HepG2 (cell line): ENCODE results near the gene ATG9A. TPM values are rescaled to one million over a fixed set of nuclear protein-coding genes. Genes with fewer than 3 reads are reported as not detected.

Experiments
- CBFB ChIP-seq: sonication (generic); formaldehyde crosslinking; IDR thresholded peaks from 2 replicates; pipeline ENCODE4 v1.4.0; 2020; ENCODE audit warnings: missing genetic modification reagents
- CSRNP1 ChIP-seq: sonication (generic); formaldehyde crosslinking; IDR thresholded peaks from 2 replicates; pipeline ENCODE4 v1.8.1; 2023; ENCODE audit warnings: mild to moderate bottlenecking, missing genetic modification reagents
- E2F2 ChIP-seq: sonication (generic); formaldehyde crosslinking; IDR thresholded peaks from 2 replicates; pipeline ENCODE4 v1.4.0; 2020; ENCODE audit warnings: missing genetic modification reagents, borderline replicate concordance
- EZH2 ChIP-seq: conservative IDR thresholded peaks from 2 replicates; pipeline ENCODE4 v1.6.1; 2012; ENCODE audit warnings: mild to moderate bottlenecking, low read depth, low read length, moderate library complexity
- HMG20A ChIP-seq: IDR thresholded peaks from 2 replicates; pipeline ENCODE4 v1.6.1; 2016; ENCODE audit warnings: borderline replicate concordance
- HMGXB4 ChIP-seq, 2 experiments: sonication (generic) in 1 of 2; formaldehyde crosslinking in 1 of 2; IDR thresholded peaks; 2 replicates each; pipeline versions ENCODE4 v1.4.0 to v1.6.1; 2018 to 2020; ENCODE audit warnings: missing genetic modification reagents in 2 of 2, borderline replicate concordance in 1 of 2, low read depth in 1 of 2, mild to moderate bottlenecking in 1 of 2, missing biosample characterization in 1 of 2
- NR0B2 ChIP-seq: sonication (generic); formaldehyde crosslinking; IDR thresholded peaks from 2 replicates; pipeline ENCODE4 v1.4.0; 2020; ENCODE audit warnings: mild to moderate bottlenecking, missing genetic modification reagents
- SP4 ChIP-seq: sonication (generic); formaldehyde crosslinking; IDR thresholded peaks from 2 replicates; pipeline ENCODE4 v1.8.1; 2023; ENCODE audit warnings: mild to moderate bottlenecking, missing genetic modification reagents
- SP5 ChIP-seq: IDR thresholded peaks from 2 replicates; pipeline ENCODE4 v1.6.1; 2016; ENCODE audit warnings: low read depth, borderline replicate concordance
- SSRP1 ChIP-seq: IDR thresholded peaks from 2 replicates; pipeline ENCODE4 v1.6.1; 2016; ENCODE audit warnings: control low read depth
- TOE1 ChIP-seq: sonication (generic); formaldehyde crosslinking; IDR thresholded peaks from 2 replicates; pipeline ENCODE4 v1.4.0; 2020; ENCODE audit warnings: mild to moderate bottlenecking, missing genetic modification reagents
- ZBTB38 ChIP-seq: sonication (generic); formaldehyde crosslinking; IDR thresholded peaks from 2 replicates; pipeline ENCODE4 v1.5.1; 2020; ENCODE audit warnings: mild to moderate bottlenecking, missing genetic modification reagents
- ZFP1 ChIP-seq: IDR thresholded peaks from 2 replicates; pipeline ENCODE4 v1.6.1; 2016
- ZFP62 ChIP-seq: sonication (generic); formaldehyde crosslinking; IDR thresholded peaks from 2 replicates; pipeline ENCODE4 v1.4.0; 2020; ENCODE audit warnings: missing genetic modification reagents
- ZNF10 ChIP-seq: sonication (generic); formaldehyde crosslinking; IDR thresholded peaks from 2 replicates; pipeline ENCODE4 v1.4.0; 2020; ENCODE audit warnings: mild to moderate bottlenecking, low read depth, missing genetic modification reagents, borderline replicate concordance
- ZNF12 ChIP-seq: sonication (generic); formaldehyde crosslinking; IDR thresholded peaks from 2 replicates; pipeline ENCODE4 v1.5.0; 2020; ENCODE audit warnings: missing genetic modification reagents
- ZNF34 ChIP-seq: sonication (generic); formaldehyde crosslinking; IDR thresholded peaks from 2 replicates; pipeline ENCODE4 v1.4.0; 2020; ENCODE audit warnings: mild to moderate bottlenecking, missing genetic modification reagents, borderline replicate concordance
- ZNF343 ChIP-seq: sonication (generic); formaldehyde crosslinking; IDR thresholded peaks from 2 replicates; pipeline ENCODE4 v1.4.0; 2020; ENCODE audit warnings: mild to moderate bottlenecking, missing genetic modification reagents
- ZNF549 ChIP-seq: sonication (generic); formaldehyde crosslinking; IDR thresholded peaks from 2 replicates; pipeline ENCODE4 v1.5.0; 2020; ENCODE audit warnings: missing genetic modification reagents
- ZNF703 ChIP-seq: sonication (generic); formaldehyde crosslinking; IDR thresholded peaks from 2 replicates; pipeline ENCODE4 v1.5.1; 2020; ENCODE audit warnings: missing genetic modification reagents, mild to moderate bottlenecking, moderate library complexity, borderline replicate concordance
- polyA plus RNA-seq, 8 experiments: library from polyadenylated mRNA; depleted of rRNA in 3 of 8; stranded (reverse) in 7 of 8; unstranded in 1 of 8; fragments of >200 nt; fragmentation: Illumina TruSeq in 4 of 8; extraction: Trizol in 4 of 8; gene quantifications; 2 replicates each; pipeline versions ENCODE4 v1.2.1 to v1.2.3, GENCODE V29; 2011 to 2016; ENCODE audit warnings: low read depth in 4 of 8, missing spikeins in 1 of 8, mixed read lengths in 1 of 8; ENCODE audit not compliant: insufficient read depth in 1 of 8
- total RNA-seq, 5 experiments: library from RNA; depleted of rRNA; stranded (reverse); fragments of >200 nt; fragmentation: Illumina TruSeq; extraction: Trizol; gene quantifications; 2 replicates each; pipeline ENCODE4 v1.2.3, GENCODE V29; 2016; ENCODE audit warnings: low read depth in 1 of 5

Gene ATG9A
- total and polyA plus RNA-seq, 2 of the 13 experiments (the other 11 are each of a cell fraction or from before 2014, with no cell fraction given) = 35.0 to 131 TPM

GRCh38 chr2:219206328-219207133 is 22.9 kb downstream of the ATG9A start, which contains the start of gene ZFAND2B (continued):
- 0 out of 2 replicates have a peak, but pooled peaks have one; percentile 70 for TF ChIP-seq E2F2 (CRISPR knock-in tag)
- no peak for TF ChIP-seq ZNF703 (CRISPR knock-in tag)
- no peak for TF ChIP-seq ZFP62
- TF ChIP-seq EZH2 = no peak
- peak; percentile 13; the same call in 1 of the 2 replicates for TF ChIP-seq CBFB (CRISPR knock-in tag)
- TF ChIP-seq ZNF343 (CRISPR knock-in tag) = peak; percentile 63; the same call in 1 of the 2 replicates
- no peak for TF ChIP-seq TOE1 (CRISPR knock-in tag)
- no peak for TF ChIP-seq HMG20A (CRISPR knock-in tag)
- TF ChIP-seq ZNF34 = peak; percentile 65; the same call in 1 of the 2 replicates
- TF ChIP-seq ZNF12 (CRISPR knock-in tag) = no peak
- TF ChIP-seq ZNF10 (CRISPR knock-in tag) = no peak
- no peak for TF ChIP-seq ZFP1
- peak; percentile 60; the same call in 1 of the 2 replicates for TF ChIP-seq SP4 (CRISPR knock-in tag)
- peak; percentile 4 to 77; a peak in 1 of 4 replicates for TF ChIP-seq HMGXB4 (CRISPR knock-in tag; IDR thresholded peaks at IDR 0.05; ENCODE audit: borderline replicate concordance in 1 of 2, low read depth in 1 of 2)
- TF ChIP-seq CSRNP1 (CRISPR knock-in tag) = peak; percentile 89
- TF ChIP-seq ZNF549 (CRISPR knock-in tag) = no peak
- peak; percentile 82 for TF ChIP-seq ZBTB38 (CRISPR knock-in tag)
- peak; percentile 83; the same call in 1 of the 2 replicates for TF ChIP-seq SSRP1 (CRISPR knock-in tag)
- TF ChIP-seq SP5 = peak; percentile 88
- no peak for TF ChIP-seq NR0B2 (CRISPR knock-in tag)
